GM10248 (cell line): Measurements from ENCODE around the gene CTSH.

Experiments used
- CTCF ChIA-PET: fragments of 300-600 bp; sonication (Branson Sonifier 250); formaldehyde crosslinking; extraction: SDS; loops from one replicate; lab custom pipeline; 2021; ENCODE audit warnings: antibody characterized with exemption; lab: Yijun Ruan, JAX
- POLR2A ChIA-PET: fragments of 350-650 bp; sonication (Branson Sonifier 250); formaldehyde crosslinking; extraction: SDS; loops from one replicate; lab custom pipeline; 2020; ENCODE audit warnings: antibody characterized with exemption; lab: Yijun Ruan, JAX
- DNase-seq: peaks from one replicate; pipeline ENCODE4 v3.0.0; 2012; ENCODE audit errors: extremely low spot score
- TF ChIP-seq, protein P1 (sequence below): IDR thresholded peaks from 2 replicates; pipeline ENCODE4 v1.5.1; 2012; ENCODE audit warnings: mild to moderate bottlenecking, low read depth; ENCODE audit errors: extremely low read depth, missing control alignments, control extremely low read depth

CTSH gene

DNA sequence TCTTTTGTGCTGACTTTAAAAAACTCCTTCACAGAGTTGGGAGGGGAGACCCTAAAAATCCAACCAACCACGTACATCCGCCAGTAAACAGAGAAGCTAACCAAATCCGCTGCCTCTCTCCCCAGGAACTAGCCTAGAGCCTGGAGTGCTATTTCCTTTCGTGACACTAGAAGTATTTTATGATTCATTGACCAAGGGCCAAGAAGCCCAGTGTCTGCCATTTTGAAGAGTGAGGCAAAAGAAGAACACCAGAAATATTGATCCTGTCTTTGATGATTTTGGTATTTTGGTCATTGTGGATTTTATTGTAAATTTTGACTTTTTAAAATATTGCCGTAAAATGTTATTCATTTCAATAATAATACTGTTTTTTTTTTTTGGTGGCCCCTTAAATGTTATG, 10.5 kb upstream of the CTSH start:
- ChIA-PET CTCF (interaction anchor here (1.9 kb wide), 1 partner anchor 25 kb away, joined by 5 read pairs; no protein-coding TSS in a partner anchor), POLR2A (no interaction called here)
- TF ChIP-seq, protein P1, sequence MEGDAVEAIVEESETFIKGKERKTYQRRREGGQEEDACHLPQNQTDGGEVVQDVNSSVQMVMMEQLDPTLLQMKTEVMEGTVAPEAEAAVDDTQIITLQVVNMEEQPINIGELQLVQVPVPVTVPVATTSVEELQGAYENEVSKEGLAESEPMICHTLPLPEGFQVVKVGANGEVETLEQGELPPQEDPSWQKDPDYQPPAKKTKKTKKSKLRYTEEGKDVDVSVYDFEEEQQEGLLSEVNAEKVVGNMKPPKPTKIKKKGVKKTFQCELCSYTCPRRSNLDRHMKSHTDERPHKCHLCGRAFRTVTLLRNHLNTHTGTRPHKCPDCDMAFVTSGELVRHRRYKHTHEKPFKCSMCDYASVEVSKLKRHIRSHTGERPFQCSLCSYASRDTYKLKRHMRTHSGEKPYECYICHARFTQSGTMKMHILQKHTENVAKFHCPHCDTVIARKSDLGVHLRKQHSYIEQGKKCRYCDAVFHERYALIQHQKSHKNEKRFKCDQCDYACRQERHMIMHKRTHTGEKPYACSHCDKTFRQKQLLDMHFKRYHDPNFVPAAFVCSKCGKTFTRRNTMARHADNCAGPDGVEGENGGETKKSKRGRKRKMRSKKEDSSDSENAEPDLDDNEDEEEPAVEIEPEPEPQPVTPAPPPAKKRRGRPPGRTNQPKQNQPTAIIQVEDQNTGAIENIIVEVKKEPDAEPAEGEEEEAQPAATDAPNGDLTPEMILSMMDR, result no peak

DNA sequence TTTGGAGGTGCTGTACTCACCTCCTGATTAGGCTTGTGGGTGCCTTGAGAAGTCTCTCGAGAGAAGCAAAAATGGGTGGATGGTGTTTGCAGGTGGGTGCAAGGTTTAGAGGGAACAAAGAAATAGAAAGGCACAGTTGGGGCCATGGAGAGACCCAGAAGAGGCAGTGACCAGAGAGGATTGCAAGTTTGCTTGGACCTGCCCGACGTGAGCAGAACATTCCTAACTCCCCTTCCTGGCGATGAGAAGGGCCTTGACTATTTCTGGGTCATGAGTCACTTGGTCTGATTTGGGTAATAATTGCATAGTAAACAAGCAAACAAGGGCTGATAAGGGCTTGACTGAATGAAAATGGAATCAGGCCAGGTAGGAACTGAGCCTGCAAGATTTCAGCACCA, 7.0 kb upstream of the CTSH start:
- DNase-seq, result no peak
- CTCF ChIA-PET, result no interaction called here

More for the DNA sequence above, 10.5 kb upstream of the CTSH start:
- no peak for DNase-seq

DNA sequence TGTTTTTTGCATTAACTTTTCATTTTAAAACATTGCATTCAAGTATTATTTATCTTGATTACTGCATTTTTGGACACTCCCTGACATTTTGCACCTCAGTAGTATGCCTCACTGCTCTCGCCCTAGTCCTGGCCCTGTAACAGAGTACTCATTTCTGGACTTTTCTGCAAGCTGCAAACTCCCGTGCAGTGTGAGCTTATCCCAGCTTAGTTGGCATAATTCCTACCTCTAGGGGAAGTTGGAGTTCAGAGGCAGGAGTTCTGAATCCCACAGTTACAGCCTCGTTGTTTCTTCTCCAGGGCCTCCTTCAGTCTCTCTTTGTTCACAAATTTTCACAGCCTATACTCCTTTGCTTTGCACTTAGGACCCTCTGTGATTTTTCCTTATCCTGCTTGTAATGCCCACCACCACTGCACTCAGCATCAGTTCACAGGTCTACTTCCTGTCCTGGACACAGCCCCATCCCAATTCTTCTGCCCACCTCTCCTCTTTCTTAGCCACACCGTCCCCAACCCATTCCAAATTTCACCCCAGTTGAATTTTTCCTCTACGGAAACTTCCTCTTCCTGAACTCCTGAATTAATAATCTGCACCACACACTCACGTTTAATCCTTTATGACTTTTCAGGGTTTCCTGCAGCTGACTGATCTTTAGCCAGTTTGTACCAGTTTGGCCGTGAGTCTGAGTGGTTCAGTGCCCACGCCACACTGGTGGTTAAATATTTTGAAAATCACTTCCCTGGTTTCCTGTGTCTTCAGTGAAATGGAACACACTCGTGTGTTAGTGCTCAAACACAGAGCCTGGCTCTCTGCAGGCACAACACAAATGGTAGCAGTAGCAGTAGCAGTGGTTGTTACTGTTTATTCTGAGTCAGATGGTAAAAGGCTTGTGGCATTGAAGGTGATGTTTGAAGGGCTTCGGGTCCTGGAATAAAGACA, 6.3 kb upstream of the CTSH start:
- no peak for DNase-seq
- ChIA-PET POLR2A (no interaction called here), CTCF (interaction anchor here (2.1 kb wide), 1 partner anchor 28 kb away, joined by 6 read pairs; no protein-coding TSS in a partner anchor)
- TF ChIP-seq, protein P1, result no peak

More for the DNA sequence above, 7.0 kb upstream of the CTSH start:
- TF ChIP-seq, protein P1, result no peak
- POLR2A ChIA-PET, result no interaction called here

DNA sequence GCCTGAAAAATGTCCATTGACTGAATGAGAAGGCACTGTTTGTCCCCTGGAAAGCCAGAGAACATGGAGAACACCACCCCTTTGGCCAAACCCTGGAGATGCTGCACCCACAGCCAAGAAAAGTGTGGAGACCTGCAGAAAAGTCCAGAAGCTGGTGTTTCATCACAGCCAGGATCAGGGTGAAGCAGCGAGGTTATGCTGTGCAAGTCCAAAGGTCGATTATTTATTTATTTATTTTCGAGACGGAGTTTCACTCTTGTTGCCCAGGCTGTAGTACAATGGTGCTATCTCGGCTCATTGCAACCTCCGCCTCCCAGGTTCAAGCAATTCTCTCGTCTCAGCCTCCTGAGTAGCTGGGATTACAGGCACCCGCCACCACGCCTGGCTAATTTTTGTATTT, 5.5 kb upstream of the CTSH start:
- no peak for DNase-seq
- ChIA-PET POLR2A (no interaction called here), CTCF (interaction anchor here (0.9 to 2.1 kb wide), 2 partner anchors 29 to 57 kb away, joined by 4 to 6 read pairs; no protein-coding TSS in a partner anchor)
- TF ChIP-seq, protein P1, result no peak

DNA sequence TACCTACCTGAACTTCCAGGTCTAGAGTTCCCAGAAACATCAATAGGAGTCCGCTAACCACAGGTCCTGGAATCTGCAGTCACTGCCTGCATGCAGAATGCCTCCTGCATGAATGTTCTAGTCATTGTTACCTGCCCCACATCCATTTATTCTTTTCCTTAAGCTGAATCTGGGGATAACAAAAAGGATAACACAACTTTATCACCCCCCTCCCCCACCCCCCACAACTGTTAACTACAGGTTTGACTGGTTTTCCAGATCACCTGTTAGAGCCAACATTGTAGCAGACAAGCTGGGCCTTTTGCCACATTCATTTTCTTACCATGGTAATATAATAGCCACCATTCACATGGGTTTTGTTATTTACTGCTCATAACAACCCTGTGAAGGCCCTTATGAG, 4.6 kb upstream of the CTSH start:
- CTCF ChIA-PET, result interaction anchor here (0.9 to 2.1 kb wide), 2 partner anchors 30 to 58 kb away, joined by 4 to 6 read pairs; no protein-coding TSS in a partner anchor
- no peak for DNase-seq
- POLR2A ChIA-PET, result no interaction called here
- TF ChIP-seq, protein P1, result no peak

DNA sequence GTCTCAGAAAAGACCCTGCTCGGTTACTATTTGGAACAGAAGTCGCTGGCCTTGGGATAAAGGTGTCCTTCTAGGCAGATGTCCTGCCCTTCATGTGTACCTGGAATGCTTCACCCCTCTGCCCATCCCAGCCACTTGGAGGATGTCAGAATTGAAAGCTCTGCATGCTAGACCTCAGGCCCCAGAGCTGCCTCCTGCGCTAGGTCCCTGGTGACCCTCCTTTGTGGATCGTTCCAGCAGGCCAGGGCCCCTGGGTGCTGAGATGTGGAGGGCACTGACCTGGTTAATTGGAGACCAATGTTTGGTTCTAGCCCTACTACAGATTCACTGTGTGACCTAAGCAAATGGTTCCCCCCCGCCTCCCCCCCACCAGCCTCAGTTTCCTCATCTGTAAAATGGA, 2.7 kb upstream of the CTSH start:
- CTCF ChIA-PET, result interaction anchor here (1.4 kb wide), 1 partner anchor 38 kb away, joined by 4 read pairs; no protein-coding TSS in a partner anchor
- no peak for DNase-seq

More for the DNA sequence above, 2.7 kb upstream of the CTSH start:
- POLR2A ChIA-PET, result no interaction called here
- TF ChIP-seq, protein P1, result no peak
